GM12892 (cell line): ENCODE results near the gene CNN1.
A peak's percentile ranks its signal among the peaks of the same experiment; 100 is the strongest.
"Not testable (repeated sequence)": the region's sequence is repeated elsewhere in the genome, so short reads cannot be mapped to it uniquely, and the experiment has no call there.

Source experiments
- POLR2A ChIP-seq: IDR thresholded peaks from 2 replicates; pipeline ENCODE4 v1.6.1; 2011; ENCODE audit warnings: low read depth, low read length, control low read depth
- POLR2AphosphoS5 ChIP-seq: IDR thresholded peaks from 2 replicates; pipeline ENCODE4 v1.6.1; 2011; ENCODE audit warnings: low read depth, low read length, control low read depth

GRCh38 chr19:11599704-11600103 lies 61.1 kb downstream of the CNN1 start:
- 0 out of 2 replicates have a peak, but pooled peaks have one; percentile 29 for TF ChIP-seq POLR2AphosphoS5
- not testable (repeated sequence) for TF ChIP-seq POLR2A
